Measurements from ENCODE around the gene WDR75.
"Not testable (repeated sequence)": the region's sequence is repeated elsewhere in the genome, so short reads cannot be mapped to it uniquely, and the experiment has no call there.

Gene WDR75

DNA sequence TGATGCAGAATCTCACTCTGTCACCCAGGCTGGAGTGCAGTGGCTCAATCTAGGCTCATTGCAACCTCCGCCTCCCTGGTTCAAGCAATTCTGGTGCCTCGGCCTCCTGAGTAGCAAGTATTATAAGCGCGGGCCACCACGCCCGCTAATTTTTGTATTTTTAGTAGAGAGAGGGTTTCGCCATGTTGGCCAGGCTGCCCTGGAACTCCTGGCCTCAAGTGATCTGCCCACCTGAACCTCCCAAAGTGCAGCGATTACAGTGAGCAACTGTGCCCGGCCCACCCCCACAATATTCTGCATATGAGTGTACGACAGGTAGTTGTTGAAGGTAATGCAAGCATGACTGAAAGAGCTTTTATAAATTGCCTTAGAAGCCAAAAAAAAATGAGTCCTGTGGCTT, 1.2 kb downstream of the WDR75 start:
- no peak for DNase-seq

DNA sequence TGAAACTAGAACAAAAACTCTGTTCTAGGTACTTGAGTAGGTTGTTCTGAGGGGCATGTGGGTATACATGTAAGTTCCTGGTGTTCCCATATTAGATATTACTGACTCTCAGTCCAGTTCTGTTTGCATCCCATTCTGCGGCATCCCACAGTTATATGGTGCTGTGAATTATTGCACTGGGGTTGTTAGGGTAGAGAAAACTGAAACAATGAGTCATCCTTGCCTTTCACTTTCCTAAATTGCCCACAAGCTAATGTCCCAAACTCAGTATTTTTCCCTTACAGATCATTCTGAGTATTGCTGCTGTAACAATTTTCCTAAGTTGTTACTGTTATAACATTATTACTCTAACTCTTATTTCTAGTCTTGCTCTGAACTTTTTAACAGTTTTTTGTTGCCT, 3.0 kb downstream of the WDR75 start:
- DNase-seq: no peak

DNA sequence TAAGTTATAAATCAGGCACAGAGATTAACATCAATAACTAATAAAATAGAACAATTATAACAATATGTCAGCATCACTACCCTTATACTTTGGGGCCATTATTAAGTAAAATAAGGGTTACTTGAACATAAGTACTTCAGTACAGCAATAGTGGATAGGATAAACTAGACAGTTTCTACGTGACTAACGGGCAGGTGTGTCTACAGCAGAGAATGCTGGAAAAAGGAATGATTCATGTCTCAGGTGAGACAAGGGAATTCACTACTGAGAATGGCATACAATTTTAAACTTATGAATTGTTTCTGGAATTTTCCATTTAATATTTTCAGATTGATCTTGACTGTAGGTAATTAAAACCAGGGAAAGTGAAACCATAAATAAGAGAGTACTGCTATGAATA, 5.5 kb downstream of the WDR75 start:
- no peak for DNase-seq

DNA sequence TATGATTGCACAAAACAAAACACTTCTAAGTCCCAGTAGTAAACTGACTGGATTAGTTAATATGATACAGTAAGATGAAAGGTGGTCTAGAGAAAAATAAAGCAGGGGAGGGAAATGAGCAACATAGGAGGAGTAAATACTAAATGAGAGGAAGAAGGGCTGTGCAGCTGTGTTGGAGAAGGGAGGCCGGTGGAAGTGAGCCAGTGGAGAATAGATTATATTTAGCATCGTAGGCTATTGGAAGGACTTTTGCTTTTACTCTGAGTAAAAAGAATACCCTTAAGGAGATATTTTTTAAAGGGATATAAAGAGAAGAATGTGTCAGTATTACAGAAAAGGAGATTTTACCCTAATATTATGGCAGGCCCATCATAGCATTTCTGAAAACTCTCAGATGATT, 12.7 kb downstream of the WDR75 start:
- no peak for DNase-seq

DNA sequence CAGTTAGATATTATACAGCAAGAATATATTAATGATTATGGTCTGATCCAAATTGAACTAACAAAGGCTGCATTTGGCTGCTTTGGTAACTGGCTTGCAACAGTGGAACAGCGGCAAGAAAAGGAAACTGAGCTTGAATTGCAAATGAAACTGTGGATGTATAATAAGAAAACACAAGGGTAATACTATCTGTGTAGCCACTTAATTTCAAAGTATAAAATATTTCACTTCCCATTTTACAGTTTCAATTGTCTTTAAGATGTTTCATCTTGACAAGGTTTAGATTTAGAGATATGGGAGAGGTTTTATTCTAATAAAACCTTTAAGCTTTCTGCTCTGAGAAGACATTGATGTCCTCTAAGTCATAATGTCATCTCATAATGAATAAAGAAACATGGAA, 23.8 kb downstream of the WDR75 start:
- no peak for DNase-seq

DNA sequence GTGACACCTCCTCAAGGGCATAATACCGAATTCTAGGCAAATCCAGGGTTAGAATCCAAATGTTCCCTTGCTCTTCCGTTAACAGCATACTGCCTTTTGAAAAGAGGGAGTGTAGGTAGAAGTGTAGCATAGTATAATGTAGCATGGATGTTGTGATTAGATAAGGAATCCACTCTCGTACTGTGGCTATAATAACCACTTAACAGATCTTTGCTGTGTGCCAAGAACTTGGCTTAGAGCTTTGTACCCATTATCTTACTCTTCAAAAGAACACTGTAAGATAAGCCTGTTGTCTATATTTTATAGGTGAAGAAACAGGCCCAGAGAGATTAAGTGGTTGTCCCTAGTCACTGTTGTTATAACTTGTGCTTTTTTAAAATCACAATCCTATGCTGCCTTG, 24.2 kb downstream of the WDR75 start:
- no peak for DNase-seq

DNA sequence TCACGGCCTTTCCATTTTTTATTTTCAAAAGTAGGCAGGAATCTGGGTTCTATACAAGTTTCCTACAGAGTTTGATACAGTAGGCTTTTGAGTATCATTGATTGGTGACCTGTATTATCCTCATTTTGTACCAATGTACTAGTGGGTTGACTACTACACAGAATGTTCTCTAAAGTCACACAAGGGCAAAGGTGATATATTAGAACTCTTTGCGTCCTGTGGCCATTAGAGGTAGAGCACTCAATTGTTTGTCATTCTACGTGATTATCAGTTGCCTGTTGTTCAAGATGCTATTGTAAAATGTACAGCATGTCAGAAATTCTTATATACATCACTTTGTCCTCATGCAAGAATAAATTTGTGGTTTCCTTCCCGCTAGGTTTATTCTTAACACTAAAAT, 24.8 kb downstream of the WDR75 start:
- no peak for DNase-seq

DNA sequence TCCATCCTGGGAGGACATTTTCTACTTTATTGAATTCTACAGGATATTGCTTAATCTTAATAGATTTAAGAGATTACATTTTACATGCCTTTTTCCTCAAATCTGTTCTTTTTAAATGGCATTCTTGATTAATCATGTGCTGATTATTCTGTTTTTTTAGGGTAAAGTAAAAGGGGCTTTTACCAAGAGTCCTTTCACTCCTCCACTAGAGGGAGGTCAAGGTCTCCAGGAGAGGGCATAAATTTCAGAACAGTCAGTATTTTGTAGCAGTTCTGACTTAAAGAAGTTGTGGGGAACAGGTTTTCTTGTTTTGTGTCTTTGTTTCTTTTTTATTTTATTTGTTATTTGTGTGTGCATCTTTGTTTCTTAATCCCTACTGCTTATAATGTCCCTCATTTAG, 25.4 kb downstream of the WDR75 start:
- DNase-seq: no peak

DNA sequence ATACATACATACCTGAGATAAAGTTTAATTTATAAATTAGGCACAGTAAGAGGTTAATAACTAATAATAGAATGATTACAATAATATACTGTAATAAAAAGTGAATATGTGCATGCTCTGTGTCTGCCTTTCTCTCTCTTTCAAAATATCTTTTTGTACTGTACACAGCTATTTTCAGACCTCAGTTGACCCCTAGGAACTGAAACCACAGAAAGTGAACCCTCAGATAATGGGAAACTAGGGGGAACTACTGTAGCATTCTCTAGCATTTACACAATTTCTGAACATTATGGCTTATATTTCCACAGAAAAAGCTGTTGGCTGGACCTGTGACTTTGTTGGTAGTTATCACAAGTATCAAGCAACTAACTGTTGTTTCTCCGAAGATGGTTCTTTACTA, 25.9 kb downstream of the WDR75 start:
- no peak for DNase-seq

DNA sequence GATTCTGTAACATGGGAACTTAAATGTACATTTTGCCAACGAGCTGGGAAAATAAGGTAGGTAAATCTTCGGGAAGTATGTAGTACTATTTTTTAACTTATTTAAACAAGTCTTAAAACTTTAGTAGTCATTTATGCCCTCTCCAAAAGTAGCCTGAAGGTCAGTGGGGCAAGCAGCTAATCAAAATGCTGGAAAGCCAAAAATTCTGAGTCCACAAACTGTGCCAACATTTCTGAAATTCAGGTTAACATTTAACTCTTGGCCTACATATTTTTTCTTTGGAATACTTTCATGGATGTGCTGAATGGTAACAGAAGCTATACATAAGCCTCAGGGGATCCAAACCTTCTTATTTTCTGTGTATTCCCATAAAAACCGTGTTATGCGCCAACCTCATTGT, 26.3 kb downstream of the WDR75 start:
- no peak for DNase-seq

DNA sequence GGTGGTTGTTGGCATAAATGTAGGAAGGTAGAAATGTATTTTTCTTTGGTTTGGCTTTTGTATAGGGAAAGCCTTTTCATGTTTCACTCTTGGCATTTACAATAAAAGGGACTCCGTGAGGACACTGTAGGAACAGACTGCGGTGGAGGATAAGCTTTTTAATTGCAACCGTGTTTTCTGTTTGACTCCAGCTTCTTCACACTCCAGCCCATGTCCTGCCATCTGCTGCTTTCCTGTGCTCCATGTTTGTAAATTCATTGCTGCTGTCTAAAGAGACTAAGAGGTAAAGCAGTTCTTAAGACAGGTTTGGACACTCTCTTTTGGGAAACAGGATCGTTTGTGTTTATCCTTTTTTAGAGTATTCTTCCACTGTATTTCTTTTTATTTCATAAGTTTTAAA, 33.3 kb downstream of the WDR75 start:
- DNase-seq: no peak

DNA sequence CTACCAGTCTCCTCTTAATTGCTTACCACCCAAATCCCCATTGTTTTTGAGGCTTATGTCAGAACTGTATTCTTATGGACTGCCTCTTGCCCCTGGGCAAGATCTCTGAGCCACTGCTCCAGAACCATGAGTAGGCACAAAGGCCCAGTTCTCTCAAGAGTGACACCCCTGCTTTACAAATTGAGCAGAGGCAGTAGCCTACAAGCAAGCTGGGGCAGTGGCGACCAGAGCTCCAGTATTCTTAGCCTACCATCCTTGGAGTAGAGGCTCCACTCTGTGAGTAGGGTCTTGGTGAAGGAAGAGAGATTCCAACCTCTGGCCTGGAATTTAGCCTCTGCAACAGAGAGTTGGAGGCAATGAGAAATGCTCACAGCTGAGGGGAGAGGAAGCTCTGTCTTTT, 36.5 kb downstream of the WDR75 start:
- no peak for DNase-seq

DNA sequence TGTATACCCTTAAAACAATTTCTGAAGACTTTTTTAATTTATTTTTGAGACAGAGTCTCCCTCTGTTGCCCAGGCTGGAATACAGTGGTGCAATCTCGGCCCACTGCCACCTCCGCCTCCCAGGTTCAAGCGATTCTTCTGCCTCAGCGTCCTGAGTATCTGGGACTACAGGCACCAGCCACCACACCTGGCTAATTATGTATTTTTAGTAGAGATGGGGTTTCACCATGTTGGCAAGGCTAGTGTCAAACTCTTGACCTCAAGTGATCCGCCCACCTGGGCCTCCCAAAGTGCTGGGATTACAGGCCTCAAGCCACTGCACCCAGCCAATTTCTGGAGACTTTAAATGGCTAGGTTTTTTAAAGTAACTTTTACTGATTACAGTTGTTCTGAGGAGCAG, 37.0 kb downstream of the WDR75 start:
- not testable (repeated sequence) for DNase-seq

DNA sequence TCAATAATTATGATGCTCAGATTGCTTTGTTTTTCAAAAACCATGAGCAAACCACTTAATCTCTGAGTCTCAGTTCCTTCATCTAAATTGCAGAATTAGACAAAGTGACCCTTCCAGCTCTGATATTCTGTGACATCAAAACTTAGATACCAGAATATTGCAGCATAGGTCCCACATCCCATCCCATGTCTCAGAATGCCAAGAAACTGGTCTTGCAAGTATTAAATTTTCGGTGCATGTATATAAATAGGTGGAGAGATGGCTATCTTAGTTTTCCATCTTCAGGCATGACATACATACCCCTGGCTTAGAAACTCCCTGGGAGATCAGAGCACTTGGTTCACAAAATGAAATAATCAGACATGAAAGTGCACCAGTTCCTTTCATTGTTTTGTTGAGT, 39.8 kb downstream of the WDR75 start:
- DNase-seq: no peak

DNA sequence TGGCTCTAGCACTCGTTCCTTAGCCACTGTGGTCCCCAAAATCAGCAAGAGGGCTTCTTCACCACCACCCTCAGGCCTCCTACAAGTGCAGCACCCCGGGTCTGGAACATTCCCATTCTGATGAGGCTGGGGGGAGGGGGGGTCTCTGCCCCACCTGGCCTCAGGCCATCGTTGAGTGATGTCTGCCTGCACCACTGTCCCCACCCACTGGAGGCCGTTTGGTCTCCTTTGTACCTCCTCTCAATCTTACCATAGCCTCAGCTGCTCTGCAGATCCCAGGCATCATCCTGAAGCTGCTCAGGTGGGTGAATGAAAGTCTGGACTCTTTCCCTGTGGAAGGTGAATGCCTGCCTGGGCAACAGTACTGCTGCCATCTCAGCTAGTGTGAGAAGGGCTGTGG, 42.3 kb downstream of the WDR75 start:
- DNase-seq: no peak

DNA sequence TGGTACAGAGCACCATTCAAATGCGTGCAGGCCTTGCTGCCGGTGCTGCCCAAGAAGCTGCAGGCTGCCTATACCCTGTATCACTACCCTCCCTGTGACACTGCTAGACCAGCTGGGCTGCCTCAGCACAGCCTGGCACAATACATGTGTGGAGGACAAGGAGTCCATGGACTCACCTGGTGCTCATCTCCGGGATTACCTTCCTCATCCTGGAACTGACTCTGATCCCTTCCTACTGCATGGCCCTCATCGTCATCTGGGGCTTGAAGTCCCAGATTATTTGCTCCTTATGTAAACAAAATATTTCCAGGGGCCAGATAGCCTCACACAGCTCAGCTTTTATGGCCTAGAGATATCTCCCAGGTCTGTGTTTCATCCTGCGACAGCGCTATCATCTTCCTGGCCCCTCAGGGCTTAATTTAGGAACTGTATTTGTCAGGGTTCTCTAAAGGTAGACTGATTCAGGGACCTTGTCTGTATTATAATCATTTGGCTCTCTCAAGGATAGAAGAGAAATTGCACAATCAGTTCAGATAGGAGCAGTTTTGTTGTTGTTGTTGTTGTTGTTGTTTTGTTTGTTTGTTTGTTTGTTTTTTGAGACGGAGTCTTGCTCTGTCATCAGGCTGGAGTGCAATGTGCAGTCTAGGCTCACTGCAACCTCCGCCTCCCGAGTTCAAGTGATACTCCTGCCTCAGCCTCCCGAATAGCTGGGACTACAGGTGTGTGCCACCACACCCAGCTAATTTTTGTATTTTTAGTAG, 42.9 kb downstream of the WDR75 start:
- no peak for DNase-seq

DNA sequence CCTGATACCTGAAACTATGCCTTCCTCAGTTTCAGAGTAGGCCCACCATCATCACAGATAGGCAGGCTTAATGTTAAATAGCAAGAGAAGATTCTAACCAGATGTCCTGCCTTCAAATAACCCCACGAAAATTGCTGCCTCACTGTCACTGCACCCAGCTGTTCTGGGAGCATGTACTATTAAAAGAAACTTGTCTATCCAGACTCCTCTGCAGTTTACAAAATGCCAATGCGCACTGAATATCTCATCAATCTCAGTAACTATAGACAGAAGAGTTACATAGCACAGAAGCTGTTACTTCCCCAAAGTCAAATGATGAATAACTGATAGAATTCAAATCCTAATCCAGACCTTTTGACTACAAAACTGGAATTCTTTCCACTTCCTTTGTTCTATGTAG, 43.9 kb downstream of the WDR75 start:
- no peak for DNase-seq

DNA sequence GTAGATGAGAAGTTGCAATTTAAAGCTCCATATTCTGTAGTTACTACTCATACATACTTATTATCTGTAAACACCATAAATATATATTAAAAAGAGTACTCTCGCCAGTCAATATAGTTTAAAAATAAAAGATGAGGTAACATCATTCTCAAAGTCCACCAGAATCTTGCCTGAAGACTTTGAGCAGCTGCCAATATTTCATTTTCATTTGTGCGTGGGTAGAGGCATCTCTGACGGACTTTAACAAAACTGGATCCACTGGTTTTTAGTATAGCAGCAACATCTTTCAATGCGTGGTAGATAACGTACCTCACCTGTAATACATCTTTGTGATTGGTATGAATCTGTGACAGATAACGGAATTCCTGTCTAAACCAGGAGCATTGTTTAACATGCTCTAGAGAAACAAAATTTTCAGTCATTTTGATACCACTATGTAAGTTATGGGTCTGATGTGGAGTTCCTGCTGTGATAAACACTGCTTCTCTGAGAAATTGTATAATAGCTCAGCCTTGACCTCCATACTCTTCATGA, 45.0 kb downstream of the WDR75 start:
- no peak for DNase-seq

DNA sequence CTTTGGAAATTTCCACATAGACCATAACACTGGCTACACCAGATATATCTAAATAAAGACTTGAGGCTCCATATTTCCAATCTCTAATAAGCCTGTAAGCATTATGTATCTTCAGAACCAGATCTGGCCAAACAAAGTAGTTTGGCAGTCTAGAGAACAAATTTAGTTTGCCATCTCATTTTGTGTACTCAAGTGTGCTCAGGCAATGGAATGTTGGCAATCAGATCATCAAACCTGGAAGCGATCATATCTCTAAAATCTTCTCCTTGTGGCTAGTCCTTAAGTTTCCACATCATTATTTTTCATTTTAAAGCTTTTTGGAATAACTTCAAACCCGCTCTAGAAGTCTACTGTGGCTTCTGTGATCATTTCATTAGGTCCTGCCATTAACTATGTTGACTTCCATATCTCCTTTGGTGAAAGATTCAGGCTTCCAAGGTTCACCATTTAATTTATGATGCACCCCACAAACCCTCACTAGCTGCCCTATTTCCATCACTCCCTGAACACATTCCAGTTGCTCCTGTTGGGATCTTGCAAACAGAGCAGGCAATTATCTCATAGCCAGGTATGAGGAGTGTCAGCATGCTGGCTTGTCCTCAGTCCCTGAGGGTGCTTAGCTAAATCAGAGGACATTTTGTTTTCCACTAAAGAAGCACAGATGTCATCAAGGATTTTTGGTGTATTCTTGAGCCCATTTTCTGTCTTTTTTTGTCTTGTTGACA, 46.2 kb downstream of the WDR75 start:
- no peak for DNase-seq

DNA sequence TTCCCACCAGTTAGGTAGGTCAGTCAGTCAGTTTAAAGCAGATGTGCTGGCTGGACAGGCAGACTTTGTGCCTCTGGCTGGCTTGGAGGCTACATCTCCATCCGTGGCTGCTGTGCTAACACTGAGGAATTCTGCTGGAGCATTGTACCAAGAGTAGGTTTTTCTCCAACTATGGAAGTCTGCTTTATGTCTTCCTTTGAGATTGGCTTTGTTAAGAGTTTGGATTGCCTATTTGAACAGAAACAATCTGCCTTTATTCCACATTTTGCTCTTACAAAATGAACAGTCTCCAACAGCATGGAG, 46.7 kb downstream of the WDR75 start:
- no peak for DNase-seq

DNA sequence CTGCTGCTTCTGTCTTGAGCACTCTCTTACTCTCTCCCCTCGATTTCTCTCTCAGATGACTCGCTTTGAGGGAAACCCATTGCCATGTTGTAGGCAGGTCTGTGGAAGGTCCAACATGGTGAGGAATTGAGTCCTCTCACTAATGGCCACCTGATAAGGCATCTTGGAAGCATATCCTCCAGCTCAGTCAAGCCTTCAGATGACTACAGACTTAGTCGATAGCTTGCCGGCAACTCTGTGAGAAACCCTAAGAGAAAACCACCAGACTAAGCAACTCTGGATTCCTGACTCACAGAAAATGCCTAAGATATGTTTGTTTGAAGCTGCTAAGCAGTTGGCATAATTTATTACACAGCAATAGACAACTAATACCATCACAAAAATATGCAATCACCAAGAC, 51.2 kb downstream of the WDR75 start:
- no peak for DNase-seq

DNA sequence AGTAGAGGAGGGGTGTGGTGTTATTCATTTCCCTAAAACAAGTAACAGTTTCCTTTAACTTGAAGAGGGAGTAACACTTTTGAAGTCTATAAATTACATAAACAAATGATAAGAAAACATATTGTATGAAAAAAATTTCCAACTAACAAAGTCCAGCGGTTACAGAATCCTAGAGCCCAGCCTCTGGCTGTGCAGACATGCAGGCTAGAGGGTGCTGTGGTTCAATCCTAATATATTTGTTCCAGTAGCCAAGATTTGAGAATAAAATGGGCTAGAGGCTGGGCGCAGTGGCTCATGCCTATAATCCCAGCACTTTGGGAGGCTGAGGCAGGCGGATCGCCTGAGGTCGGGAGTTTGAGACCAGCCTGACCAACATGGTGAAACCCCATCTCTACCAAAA, 56.9 kb downstream of the WDR75 start:
- no peak for DNase-seq

DNA sequence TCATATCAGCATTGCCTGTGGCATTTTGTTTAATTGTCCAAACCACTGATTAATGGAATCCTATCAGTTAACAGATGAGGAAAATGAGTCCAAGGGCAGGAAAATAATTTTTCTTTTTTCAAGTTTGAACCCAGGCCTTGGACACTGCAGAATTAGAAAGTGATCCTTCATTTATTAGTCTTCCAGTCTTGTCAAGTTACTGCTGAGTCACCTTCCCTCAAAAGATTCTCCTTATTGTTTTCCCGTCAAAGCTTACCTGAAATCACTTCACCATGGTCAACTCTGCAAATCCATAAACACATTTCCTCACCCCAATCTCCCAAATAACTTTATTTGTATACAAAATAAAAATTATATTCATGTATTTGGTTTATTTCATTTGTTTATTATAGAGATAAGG, 57.9 kb downstream of the WDR75 start:
- no peak for DNase-seq

DNA sequence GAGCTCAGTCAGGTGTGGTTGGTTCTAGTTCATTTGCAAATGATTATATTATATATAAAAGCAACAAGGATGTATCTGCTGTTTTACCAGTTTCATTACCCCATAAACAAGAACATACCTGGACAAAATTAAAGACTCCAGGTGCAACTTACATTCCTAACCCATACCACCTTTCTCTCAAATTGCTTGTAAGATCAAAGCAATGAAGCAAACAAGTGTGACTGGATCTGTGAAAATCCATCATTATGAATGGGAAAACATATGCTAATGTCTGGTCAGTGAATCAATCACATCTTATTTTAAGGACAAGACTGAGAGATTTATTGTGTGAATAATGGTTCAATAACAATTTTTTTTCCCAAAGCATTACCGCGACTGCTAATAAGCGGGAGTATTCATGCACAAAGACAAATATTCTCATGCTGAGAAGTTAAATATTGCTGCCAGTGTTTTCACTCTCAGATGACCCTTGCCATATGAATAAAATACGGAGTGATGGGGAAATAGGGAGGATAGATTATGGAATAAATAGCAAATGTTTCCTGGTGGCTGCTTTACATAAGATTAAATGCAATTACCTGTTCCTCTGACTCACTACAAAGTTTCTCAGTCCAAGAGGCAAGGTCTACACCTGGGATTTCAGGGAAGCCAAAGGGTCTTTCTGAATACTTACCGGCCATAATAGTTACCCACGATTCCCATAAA, 59.3 kb downstream of the WDR75 start:
- DNase-seq: no peak
